ENCODE data around the gene FGF11.

DNA sequence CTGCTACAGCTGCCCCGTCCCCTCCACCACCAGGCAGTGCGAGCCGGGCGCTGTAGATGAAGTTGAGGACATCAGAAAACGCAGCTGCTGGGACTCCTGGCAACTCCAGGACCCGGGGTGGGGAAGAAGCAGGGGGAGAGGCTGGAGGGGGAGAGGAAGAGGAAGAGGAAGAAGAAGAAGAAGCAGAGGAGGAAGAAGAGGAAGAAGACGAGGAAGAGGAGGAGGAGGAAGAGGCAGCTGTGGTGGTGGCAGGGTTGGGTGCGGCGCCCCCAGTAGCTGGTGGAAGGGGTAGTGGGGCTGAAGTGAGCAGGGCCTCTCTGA is 27.0 kb downstream of the FGF11 start:
- TF ChIP-seq POLR2A (IDR thresholded peaks at IDR 0.05; ENCODE audit: low read depth, low read length) (no peak), FOS (IDR thresholded peaks at IDR 0.05; ENCODE audit: borderline replicate concordance, insufficient read depth, low read length) (no peak)
- TF ChIP-seq, protein P1, sequence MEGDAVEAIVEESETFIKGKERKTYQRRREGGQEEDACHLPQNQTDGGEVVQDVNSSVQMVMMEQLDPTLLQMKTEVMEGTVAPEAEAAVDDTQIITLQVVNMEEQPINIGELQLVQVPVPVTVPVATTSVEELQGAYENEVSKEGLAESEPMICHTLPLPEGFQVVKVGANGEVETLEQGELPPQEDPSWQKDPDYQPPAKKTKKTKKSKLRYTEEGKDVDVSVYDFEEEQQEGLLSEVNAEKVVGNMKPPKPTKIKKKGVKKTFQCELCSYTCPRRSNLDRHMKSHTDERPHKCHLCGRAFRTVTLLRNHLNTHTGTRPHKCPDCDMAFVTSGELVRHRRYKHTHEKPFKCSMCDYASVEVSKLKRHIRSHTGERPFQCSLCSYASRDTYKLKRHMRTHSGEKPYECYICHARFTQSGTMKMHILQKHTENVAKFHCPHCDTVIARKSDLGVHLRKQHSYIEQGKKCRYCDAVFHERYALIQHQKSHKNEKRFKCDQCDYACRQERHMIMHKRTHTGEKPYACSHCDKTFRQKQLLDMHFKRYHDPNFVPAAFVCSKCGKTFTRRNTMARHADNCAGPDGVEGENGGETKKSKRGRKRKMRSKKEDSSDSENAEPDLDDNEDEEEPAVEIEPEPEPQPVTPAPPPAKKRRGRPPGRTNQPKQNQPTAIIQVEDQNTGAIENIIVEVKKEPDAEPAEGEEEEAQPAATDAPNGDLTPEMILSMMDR (IDR thresholded peaks at IDR 0.05; ENCODE audit: extremely low read depth in 1 of 2, insufficient read depth in 1 of 2, low read depth in 1 of 2, low read length in 2 of 2), result no peak
